Measurements from ENCODE around the gene PTPRN2. TPM values are rescaled to one million over a fixed set of nuclear protein-coding genes. Genes with fewer than 3 reads are reported as not detected.

Gene PTPRN2
- total RNA-seq, 1 experiment from 2014 or later: 1.7 TPM

- H3K9me2 ChIP-seq (replicated peaks; ENCODE audit: insufficient read depth, low read length): no peaks in the 10 kb centered on the region
- H3K9me3 ChIP-seq (ENCODE audit: low read length): no peaks in the 10 kb centered on the region
- H2AFZ ChIP-seq (ENCODE audit: low read length): no peak overlapping the region
- no peak overlapping the region for H3K4me3 ChIP-seq (ENCODE audit: low read length)
- no peaks in the 10 kb centered on the region for H3K79me2 ChIP-seq (ENCODE audit: low read length)
- no peaks in the 10 kb centered on the region for H3K4me1 ChIP-seq (ENCODE audit: low read length)
- H3K4me2 ChIP-seq (ENCODE audit: low read depth, low read length, poor library complexity, severe bottlenecking): no peak overlapping the region
- H3K27me3 ChIP-seq (ENCODE audit: low read length): no peaks in the 10 kb centered on the region; the same call in 1 of the 2 replicates
- H4K20me1 ChIP-seq (ENCODE audit: insufficient read depth, low read depth, low read length): no peaks in the 10 kb centered on the region
- DNase-seq: no peak
- no peak overlapping the region for H3K9ac ChIP-seq (ENCODE audit: low read length)
- no peak overlapping the region for H3K27ac ChIP-seq (ENCODE audit: low read length)
- no peaks in the 10 kb centered on the region for H3K36me3 ChIP-seq (ENCODE audit: insufficient read depth, low read length)
Measured at GRCh38 chr7:157947504-157947903, 640.1 kb downstream of the PTPRN2 start.

GRCh38 chr7:157946398-157947060 lies 641.1 kb downstream of the PTPRN2 start:
- Histone ChIP-seq H3K9ac (ENCODE audit: low read length) (no peak overlapping the region), H3K36me3 (ENCODE audit: insufficient read depth, low read length) (no peaks in the 10 kb centered on the region), H4K20me1 (ENCODE audit: insufficient read depth, low read depth, low read length) (no peaks in the 10 kb centered on the region), H3K27me3 (ENCODE audit: low read length) (no peaks in the 10 kb centered on the region; the same call in 1 of the 2 replicates), H3K4me2 (ENCODE audit: low read depth, low read length, poor library complexity, severe bottlenecking) (no peak overlapping the region), H3K9me3 (ENCODE audit: low read length) (no peaks in the 10 kb centered on the region), H3K4me3 (ENCODE audit: low read length) (no peak overlapping the region), H3K4me1 (ENCODE audit: low read length) (no peaks in the 10 kb centered on the region), H3K79me2 (ENCODE audit: low read length) (no peaks in the 10 kb centered on the region), H3K27ac (ENCODE audit: low read length) (no peak overlapping the region), H2AFZ (ENCODE audit: low read length) (no peak overlapping the region), H3K9me2 (replicated peaks; ENCODE audit: insufficient read depth, low read length) (no peaks in the 10 kb centered on the region)
- no peak for DNase-seq

- no peaks in the 10 kb centered on the region for H3K79me2 ChIP-seq (ENCODE audit: low read length)
- no peak overlapping the region for H3K27ac ChIP-seq (ENCODE audit: low read length)
- no peaks in the 10 kb centered on the region for H3K9me2 ChIP-seq (replicated peaks; ENCODE audit: insufficient read depth, low read length)
- H3K36me3 ChIP-seq (ENCODE audit: insufficient read depth, low read length): no peaks in the 10 kb centered on the region
- no peaks in the 10 kb centered on the region for H4K20me1 ChIP-seq (ENCODE audit: insufficient read depth, low read depth, low read length)
- H3K9ac ChIP-seq (ENCODE audit: low read length): no peak overlapping the region
- no peak overlapping the region for H3K4me3 ChIP-seq (ENCODE audit: low read length)
- H3K4me1 ChIP-seq (ENCODE audit: low read length): no peaks in the 10 kb centered on the region
- no peaks in the 10 kb centered on the region; the same call in 1 of the 2 replicates for H3K27me3 ChIP-seq (ENCODE audit: low read length)
- no peak overlapping the region for H2AFZ ChIP-seq (ENCODE audit: low read length)
- no peak for DNase-seq
- H3K4me2 ChIP-seq (ENCODE audit: low read depth, low read length, poor library complexity, severe bottlenecking): no peak overlapping the region
- no peaks in the 10 kb centered on the region for H3K9me3 ChIP-seq (ENCODE audit: low read length)
Measured at GRCh38 chr7:157945401-157945800, 642.2 kb downstream of the PTPRN2 start.

DNA sequence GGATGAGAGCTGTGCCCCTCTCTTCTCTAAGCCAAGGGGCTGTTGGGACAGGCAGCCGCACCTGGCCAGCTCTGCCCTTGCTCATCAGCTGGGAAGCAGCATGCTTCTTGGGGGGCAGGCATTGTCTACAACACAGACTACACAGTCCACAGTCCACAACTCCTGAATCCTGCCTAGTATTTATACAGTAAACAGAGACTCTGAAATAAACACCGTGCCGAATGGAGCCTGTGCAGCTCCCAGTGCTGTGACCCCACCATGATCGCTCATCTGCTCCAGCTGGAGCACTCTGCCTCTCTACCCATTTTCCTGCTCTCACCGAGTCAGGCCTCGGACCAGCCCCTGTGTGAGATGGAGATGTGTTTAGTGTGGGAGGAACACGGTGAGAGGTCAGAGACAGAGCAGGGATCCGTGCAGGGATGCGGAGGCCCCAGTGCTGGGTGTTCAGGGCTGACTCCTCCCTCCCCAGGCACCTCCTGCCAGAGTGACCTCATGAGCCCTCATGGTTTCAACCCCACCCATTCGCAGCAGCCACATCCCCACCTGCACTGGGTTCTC lies 642.8 kb downstream of the PTPRN2 start:
- H3K79me2 ChIP-seq (ENCODE audit: low read length): no peaks in the 10 kb centered on the region
- no peaks in the 10 kb centered on the region for H3K9me3 ChIP-seq (ENCODE audit: low read length)
- H3K27ac ChIP-seq (ENCODE audit: low read length): no peak overlapping the region
- no peaks in the 10 kb centered on the region; the same call in 1 of the 2 replicates for H3K27me3 ChIP-seq (ENCODE audit: low read length)
- no peaks in the 10 kb centered on the region for H3K4me1 ChIP-seq (ENCODE audit: low read length)
- no peak overlapping the region for H3K4me3 ChIP-seq (ENCODE audit: low read length)
- no peak overlapping the region for H3K4me2 ChIP-seq (ENCODE audit: low read depth, low read length, poor library complexity, severe bottlenecking)
- no peaks in the 10 kb centered on the region for H3K36me3 ChIP-seq (ENCODE audit: insufficient read depth, low read length)
- H4K20me1 ChIP-seq (ENCODE audit: insufficient read depth, low read depth, low read length): no peaks in the 10 kb centered on the region
- DNase-seq: no peak
- no peaks in the 10 kb centered on the region for H3K9me2 ChIP-seq (replicated peaks; ENCODE audit: insufficient read depth, low read length)
- no peak overlapping the region for H2AFZ ChIP-seq (ENCODE audit: low read length)
- H3K9ac ChIP-seq (ENCODE audit: low read length): no peak overlapping the region

DNA sequence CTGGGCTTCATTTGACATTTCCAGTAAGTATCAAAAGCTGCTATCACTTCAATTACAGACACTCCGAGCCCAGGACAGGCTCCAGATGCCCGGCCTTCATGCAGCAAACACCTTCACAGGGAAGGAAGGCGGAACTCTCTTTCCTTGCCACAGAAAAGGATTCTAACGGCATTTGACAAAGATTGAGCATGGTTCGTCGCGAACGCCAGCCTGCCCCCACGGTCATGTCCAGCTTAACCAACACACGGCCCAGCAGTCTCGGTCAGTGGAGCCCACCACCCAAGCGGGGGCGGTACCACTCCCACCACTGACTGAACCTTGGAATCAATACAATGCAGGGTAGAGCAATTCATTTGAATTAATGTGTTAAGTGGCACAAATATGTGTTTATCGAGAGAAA lies 643.6 kb downstream of the PTPRN2 start:
- no peaks in the 10 kb centered on the region for H3K9me3 ChIP-seq (ENCODE audit: low read length)
- no peaks in the 10 kb centered on the region for H3K36me3 ChIP-seq (ENCODE audit: insufficient read depth, low read length)
- H3K4me2 ChIP-seq (ENCODE audit: low read depth, low read length, poor library complexity, severe bottlenecking): no peak overlapping the region

DNA sequence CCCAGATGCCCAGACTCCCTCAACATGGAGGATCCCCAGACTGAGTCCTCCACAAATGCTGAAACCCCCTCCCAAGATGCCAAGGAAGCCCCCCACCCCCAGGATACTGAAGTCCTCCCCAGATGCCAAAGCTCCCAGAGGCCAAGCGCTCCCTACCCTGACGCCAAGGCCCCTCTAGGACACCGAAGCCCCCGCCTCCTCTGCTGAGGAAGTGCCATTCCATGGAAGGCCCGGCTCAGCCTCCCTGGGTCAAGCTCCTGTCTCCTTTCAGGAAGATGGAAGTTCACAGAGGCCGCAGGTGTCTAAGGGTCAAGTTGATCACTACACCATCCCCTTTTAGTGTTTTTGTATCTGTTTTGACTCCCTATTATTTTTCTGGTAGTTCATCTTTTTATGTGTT lies 644.1 kb downstream of the PTPRN2 start:
- H3K4me2 ChIP-seq (ENCODE audit: low read depth, low read length, poor library complexity, severe bottlenecking): no peak overlapping the region

More for the DNA sequence above, 643.6 kb downstream of the PTPRN2 start:
- no peak overlapping the region for H3K9ac ChIP-seq (ENCODE audit: low read length)
- H3K4me3 ChIP-seq (ENCODE audit: low read length): no peak overlapping the region
- no peaks in the 10 kb centered on the region for H4K20me1 ChIP-seq (ENCODE audit: insufficient read depth, low read depth, low read length)
- H3K4me1 ChIP-seq (ENCODE audit: low read length): no peaks in the 10 kb centered on the region
- H3K27me3 ChIP-seq (ENCODE audit: low read length): peaks cover 3% of the 10 kb centered on the region; the same call in 1 of the 2 replicates
- H2AFZ ChIP-seq (ENCODE audit: low read length): no peak overlapping the region
- H3K79me2 ChIP-seq (ENCODE audit: low read length): no peaks in the 10 kb centered on the region
- no peaks in the 10 kb centered on the region for H3K9me2 ChIP-seq (replicated peaks; ENCODE audit: insufficient read depth, low read length)
- no peak overlapping the region for H3K27ac ChIP-seq (ENCODE audit: low read length)
- DNase-seq: no peak

DNA sequence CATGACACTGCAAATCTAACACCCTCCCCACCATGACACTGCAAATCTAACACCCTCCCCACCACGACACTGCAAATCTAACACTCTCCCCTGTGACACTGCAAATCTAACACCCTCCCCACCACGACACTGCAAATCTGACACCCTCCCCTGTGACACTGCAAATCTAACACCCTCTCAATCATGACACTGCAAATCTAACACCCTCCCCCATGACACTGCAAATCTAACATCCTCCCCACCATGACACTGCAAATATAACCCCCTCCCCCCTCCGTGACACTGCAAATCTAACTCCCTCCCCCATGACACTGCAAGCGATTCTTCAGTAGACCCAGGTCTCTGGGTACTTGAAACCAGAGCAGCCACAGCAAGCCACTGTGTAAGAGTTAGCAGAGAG lies 646.4 kb downstream of the PTPRN2 start:
- Histone ChIP-seq H3K9me2 (replicated peaks; ENCODE audit: insufficient read depth, low read length) (no peaks in the 10 kb centered on the region), H2AFZ (ENCODE audit: low read length) (no peak overlapping the region), H3K9ac (ENCODE audit: low read length) (no peak overlapping the region), H3K79me2 (ENCODE audit: low read length) (no peaks in the 10 kb centered on the region), H3K9me3 (ENCODE audit: low read length) (no peaks in the 10 kb centered on the region), H3K4me2 (ENCODE audit: low read depth, low read length, poor library complexity, severe bottlenecking) (no peak overlapping the region), H3K4me1 (ENCODE audit: low read length) (no peaks in the 10 kb centered on the region), H3K36me3 (ENCODE audit: insufficient read depth, low read length) (no peaks in the 10 kb centered on the region), H3K27ac (ENCODE audit: low read length) (no peak overlapping the region), H3K27me3 (ENCODE audit: low read length) (peaks cover 3% of the 10 kb centered on the region; the same call in 1 of the 2 replicates), H3K4me3 (ENCODE audit: low read length) (no peak overlapping the region), H4K20me1 (ENCODE audit: insufficient read depth, low read depth, low read length) (no peaks in the 10 kb centered on the region)
- no peak for DNase-seq

More for the DNA sequence above, 644.1 kb downstream of the PTPRN2 start:
- H4K20me1 ChIP-seq (ENCODE audit: insufficient read depth, low read depth, low read length): no peaks in the 10 kb centered on the region
- H3K9ac ChIP-seq (ENCODE audit: low read length): no peak overlapping the region
- DNase-seq: no peak
- no peaks in the 10 kb centered on the region for H3K36me3 ChIP-seq (ENCODE audit: insufficient read depth, low read length)
- H3K9me3 ChIP-seq (ENCODE audit: low read length): no peaks in the 10 kb centered on the region
- peaks cover 3% of the 10 kb centered on the region; the same call in 1 of the 2 replicates for H3K27me3 ChIP-seq (ENCODE audit: low read length)
- H3K27ac ChIP-seq (ENCODE audit: low read length): no peak overlapping the region
- H3K9me2 ChIP-seq (replicated peaks; ENCODE audit: insufficient read depth, low read length): no peaks in the 10 kb centered on the region
- H3K4me3 ChIP-seq (ENCODE audit: low read length): no peak overlapping the region
- H3K4me1 ChIP-seq (ENCODE audit: low read length): no peaks in the 10 kb centered on the region
- no peaks in the 10 kb centered on the region for H3K79me2 ChIP-seq (ENCODE audit: low read length)
- no peak overlapping the region for H2AFZ ChIP-seq (ENCODE audit: low read length)

DNA sequence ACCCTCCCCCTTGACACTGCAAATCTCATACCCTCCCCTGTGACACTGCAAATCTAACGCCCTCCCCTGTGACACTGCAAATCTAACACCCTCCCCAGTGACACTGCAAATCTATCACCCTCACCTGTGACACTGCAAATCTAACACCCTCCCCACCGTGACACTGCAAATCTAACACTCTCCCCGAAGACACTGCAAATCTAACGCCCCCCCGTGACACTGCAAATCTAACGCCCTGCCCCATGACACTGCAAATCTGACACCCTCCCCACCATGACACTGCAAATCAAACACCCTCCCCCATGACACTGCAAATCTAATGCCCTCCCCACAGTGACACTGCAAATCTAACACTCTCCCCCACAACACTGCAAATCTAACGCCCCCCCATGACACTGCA lies 647.1 kb downstream of the PTPRN2 start:
- Histone ChIP-seq H3K9me2 (replicated peaks; ENCODE audit: insufficient read depth, low read length) (no peaks in the 10 kb centered on the region), H3K4me1 (ENCODE audit: low read length) (peaks cover 6% of the 10 kb centered on the region), H3K9me3 (ENCODE audit: low read length) (no peaks in the 10 kb centered on the region), H3K4me3 (ENCODE audit: low read length) (no peak overlapping the region), H3K27me3 (ENCODE audit: low read length) (peaks cover 3% of the 10 kb centered on the region; the same call in 1 of the 2 replicates), H3K4me2 (ENCODE audit: low read depth, low read length, poor library complexity, severe bottlenecking) (no peak overlapping the region), H2AFZ (ENCODE audit: low read length) (no peak overlapping the region), H3K79me2 (ENCODE audit: low read length) (no peaks in the 10 kb centered on the region), H3K36me3 (ENCODE audit: insufficient read depth, low read length) (no peaks in the 10 kb centered on the region), H4K20me1 (ENCODE audit: insufficient read depth, low read depth, low read length) (no peaks in the 10 kb centered on the region), H3K9ac (ENCODE audit: low read length) (no peak overlapping the region), H3K27ac (ENCODE audit: low read length) (no peak overlapping the region)
- DNase-seq: no peak
